C4-2B (cell line): ENCODE measurements around the gene HSFX3.
"Not testable (repeated sequence)": the region's sequence is repeated elsewhere in the genome, so short reads cannot be mapped to it uniquely, and the experiment has no call there.

Source experiments
- H3K27ac ChIP-seq: fragments of 450-650 bp; 2 replicates; pipeline ENCODE4 v1.5.1; 2017
- ZFX ChIP-seq: fragments of 450-650 bp; IDR thresholded peaks from 2 replicates; pipeline ENCODE4 v1.6.1; 2017
- TF ChIP-seq, protein P1 (sequence below): fragments of 450-650 bp; conservative IDR thresholded peaks from 2 replicates; pipeline ENCODE4 v1.5.1; 2017; ENCODE audit warnings: mild to moderate bottlenecking

Gene HSFX3

DNA sequence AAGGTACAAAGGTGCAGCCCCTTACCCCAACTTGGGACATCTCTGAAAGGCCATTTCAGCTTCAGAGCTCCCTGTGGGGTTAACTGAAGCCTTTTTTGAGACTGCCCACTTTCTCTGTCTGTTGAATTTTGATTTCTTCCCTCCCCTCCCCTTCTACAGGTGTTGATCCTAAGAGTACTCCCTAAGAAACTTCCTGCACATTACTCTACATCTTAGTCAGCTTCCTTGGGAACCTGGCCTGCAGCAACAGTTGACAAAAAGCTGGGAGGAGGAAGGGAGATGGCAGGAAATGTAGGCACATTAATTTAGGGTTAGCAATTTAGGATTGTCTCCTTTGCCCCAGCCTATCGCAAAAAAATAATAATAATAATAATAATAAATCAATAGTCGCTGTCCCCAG is 43.4 kb downstream of the HSFX3 start:
- TF ChIP-seq, protein P1, sequence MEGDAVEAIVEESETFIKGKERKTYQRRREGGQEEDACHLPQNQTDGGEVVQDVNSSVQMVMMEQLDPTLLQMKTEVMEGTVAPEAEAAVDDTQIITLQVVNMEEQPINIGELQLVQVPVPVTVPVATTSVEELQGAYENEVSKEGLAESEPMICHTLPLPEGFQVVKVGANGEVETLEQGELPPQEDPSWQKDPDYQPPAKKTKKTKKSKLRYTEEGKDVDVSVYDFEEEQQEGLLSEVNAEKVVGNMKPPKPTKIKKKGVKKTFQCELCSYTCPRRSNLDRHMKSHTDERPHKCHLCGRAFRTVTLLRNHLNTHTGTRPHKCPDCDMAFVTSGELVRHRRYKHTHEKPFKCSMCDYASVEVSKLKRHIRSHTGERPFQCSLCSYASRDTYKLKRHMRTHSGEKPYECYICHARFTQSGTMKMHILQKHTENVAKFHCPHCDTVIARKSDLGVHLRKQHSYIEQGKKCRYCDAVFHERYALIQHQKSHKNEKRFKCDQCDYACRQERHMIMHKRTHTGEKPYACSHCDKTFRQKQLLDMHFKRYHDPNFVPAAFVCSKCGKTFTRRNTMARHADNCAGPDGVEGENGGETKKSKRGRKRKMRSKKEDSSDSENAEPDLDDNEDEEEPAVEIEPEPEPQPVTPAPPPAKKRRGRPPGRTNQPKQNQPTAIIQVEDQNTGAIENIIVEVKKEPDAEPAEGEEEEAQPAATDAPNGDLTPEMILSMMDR = no peak
- no peak for TF ChIP-seq ZFX

GRCh38 chrX:149505671-149506070 is 44.1 kb downstream of the HSFX3 start:
- H3K27ac ChIP-seq = no peak overlapping the region
- no peak for TF ChIP-seq ZFX
- TF ChIP-seq, protein P1 = no peak

More for the DNA sequence above, 43.4 kb downstream of the HSFX3 start:
- no peak overlapping the region for H3K27ac ChIP-seq

- peak; percentile 55 for TF ChIP-seq ZFX
- TF ChIP-seq, protein P1 = 0 out of 2 replicates have a peak, but pooled peaks have one; percentile 5
- H3K27ac ChIP-seq = peak within 1 kb of the TSS; percentile 68
Measured at GRCh38 chrX:149504915-149505651, 44.6 kb downstream of the HSFX3 start, which contains the start of gene IDS. IDS (minus strand) TSS chrX:149505306; CDS start chrX:149505137, 169 bp downstream.

GRCh38 chrX:149504226-149504914 is 45.4 kb downstream of the HSFX3 start:
- no peak for TF ChIP-seq ZFX
- TF ChIP-seq, protein P1 = peak; percentile 6; the same call in 1 of the 2 replicates
- peak overlapping the region; percentile 68 for H3K27ac ChIP-seq

GRCh38 chrX:149503446-149503845 is 46.3 kb downstream of the HSFX3 start:
- H3K27ac ChIP-seq = not testable (repeated sequence)

DNA sequence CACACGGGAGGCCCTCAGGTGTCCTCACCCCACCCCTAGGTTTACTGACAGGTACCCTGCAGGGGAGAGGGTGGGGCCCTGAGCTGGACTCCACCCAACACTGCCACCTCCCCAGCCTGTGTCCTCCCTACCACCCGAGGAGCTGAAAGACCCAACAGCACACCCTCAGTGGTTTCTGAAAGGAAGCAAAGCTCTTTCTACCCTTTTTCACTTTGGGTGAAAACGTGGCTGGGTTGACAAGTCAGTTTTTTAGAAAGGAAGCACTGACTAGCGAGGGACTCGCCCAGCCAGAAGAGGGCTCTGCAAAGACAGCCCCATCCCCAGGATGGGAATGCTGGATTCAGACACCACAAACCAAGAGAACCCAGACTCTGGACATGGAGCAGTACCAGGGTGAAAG is 46.8 kb downstream of the HSFX3 start:
- not testable (repeated sequence) for H3K27ac ChIP-seq

- no peak for TF ChIP-seq ZFX
- TF ChIP-seq, protein P1 = no peak
- no peak overlapping the region for H3K27ac ChIP-seq
Measured at GRCh38 chrX:149499766-149500165, 50.0 kb downstream of the HSFX3 start.

DNA sequence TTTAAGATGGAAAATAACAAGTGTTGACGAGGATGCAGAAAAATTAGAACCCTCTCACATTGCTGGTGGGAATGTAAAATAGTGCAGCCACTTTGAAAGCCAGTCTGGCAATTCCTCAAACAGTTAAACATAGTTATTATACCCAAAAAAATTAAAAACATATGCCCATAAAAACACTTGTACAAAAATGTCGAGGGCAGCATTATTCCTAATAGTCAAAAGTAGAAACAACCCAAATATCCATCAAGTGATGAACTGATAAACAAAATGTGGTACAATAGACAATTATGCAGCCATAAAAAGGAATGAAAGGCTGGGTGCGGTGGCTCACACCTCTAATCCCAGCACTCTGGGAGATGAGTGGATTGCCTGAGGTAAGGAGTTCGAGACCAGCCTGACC is 51.0 kb downstream of the HSFX3 start:
- H3K27ac ChIP-seq = no peak overlapping the region

More for the DNA sequence above, 51.0 kb downstream of the HSFX3 start:
- TF ChIP-seq ZFX = no peak
- TF ChIP-seq, protein P1 = no peak
